ENCODE measurements around the gene HERPUD2. TPM values are rescaled to one million over a fixed set of nuclear protein-coding genes. Genes with fewer than 3 reads are reported as not detected.

The HERPUD2 gene
- total RNA-seq, 2 donors from 2014 or later, result 24.3 to 59.2 TPM

Other genes starting within 250 kb of the HERPUD2 start
- 100 to 1,000 TPM; 165 to 224 TPM for gene SEPTIN7, start 105.9 kb upstream of the HERPUD2 start, total RNA-seq

Data from thoracic aorta (tissue), 2 donors.